HG02571 (cell line): ENCODE measurements around the gene FTO.

Experiments
- ATAC-seq: cut with Tn5 transposase; IDR thresholded peaks from one replicate; pipeline ENCODE4 v1.9.1; 2021; ENCODE audit warnings: mild to moderate bottlenecking, moderate library complexity; ENCODE audit not compliant: unreplicated experiment

The FTO gene

DNA sequence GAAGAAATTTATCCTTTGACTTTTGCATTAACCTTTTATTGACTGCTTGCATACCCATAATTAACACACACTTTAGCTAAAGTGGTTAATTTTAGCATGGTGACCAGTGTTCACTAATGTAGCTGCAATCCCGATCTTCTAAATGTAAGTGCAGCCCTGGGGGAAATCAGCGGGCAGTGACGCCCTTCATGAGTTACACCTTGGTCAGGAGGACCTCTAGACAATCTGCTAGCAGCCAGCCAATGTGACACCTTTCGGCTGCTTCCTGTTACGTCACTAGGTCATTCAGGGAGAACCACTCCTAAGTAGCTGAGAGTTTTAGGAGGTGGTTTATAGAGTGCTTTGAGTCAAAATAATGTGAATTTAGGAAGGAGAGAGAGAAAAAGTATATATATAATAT is 402.1 kb downstream of the FTO start:
- ATAC-seq = no peak

GRCh38 chr16:54107583-54108202 is 403.7 kb downstream of the FTO start:
- ATAC-seq = no peak

- no peak for ATAC-seq
Observed at GRCh38 chr16:54110016-54110981, 406.3 kb downstream of the FTO start.

DNA sequence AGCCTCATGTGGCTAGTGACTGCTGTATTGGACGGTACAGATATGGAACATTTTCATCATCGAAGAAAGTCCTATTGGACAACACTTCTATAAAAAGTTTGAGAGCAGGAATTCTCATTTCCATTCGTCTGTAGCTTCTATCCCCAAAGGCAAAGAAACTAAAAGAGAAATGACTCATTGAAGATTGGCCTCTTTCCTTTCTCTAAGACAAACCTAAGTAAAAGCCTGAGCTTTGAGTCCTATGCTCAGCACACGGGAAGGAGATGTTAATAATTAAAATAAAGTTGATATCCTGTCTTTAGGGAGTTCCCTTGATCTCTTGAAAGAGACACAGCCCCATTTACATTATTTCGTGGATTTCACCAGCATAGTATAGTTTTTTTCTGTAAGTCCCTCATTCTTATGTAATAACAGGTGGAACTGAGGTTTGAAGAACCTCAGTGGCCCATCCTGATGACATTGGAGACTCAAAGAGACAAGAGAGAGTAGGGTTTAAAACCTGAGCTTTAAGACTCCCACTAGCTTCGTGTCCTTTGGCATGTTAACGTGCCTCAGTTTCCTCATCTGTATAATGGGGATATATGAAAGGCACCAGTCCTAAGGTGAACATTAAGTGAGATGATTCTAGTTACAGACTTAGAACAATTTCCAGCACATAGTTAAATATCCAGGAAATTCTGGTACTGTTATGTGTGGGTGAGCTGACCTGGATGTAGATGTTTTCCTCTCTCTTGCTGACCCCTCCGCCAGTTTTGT is 408.7 kb downstream of the FTO start:
- ATAC-seq = no peak

DNA sequence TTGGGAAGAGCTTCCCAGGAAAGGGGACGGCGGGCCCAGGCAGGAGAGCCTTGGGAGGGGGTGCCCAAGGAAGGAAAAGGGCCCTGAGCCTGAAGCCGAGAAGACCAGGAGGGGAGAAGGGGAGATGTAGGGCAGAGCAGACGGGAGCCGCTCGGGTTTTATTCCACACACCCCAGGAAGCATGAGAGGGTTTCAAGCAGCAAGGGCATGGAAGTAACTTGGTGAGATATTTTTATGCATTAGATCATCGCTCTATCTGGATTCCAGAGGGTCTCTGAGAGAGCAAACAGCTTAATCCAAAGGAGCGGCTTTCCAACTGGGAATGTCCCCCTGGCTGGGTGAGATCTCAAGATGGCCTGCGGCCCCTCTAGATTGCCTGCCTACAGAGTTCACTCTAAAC is 411.6 kb downstream of the FTO start:
- no peak for ATAC-seq

DNA sequence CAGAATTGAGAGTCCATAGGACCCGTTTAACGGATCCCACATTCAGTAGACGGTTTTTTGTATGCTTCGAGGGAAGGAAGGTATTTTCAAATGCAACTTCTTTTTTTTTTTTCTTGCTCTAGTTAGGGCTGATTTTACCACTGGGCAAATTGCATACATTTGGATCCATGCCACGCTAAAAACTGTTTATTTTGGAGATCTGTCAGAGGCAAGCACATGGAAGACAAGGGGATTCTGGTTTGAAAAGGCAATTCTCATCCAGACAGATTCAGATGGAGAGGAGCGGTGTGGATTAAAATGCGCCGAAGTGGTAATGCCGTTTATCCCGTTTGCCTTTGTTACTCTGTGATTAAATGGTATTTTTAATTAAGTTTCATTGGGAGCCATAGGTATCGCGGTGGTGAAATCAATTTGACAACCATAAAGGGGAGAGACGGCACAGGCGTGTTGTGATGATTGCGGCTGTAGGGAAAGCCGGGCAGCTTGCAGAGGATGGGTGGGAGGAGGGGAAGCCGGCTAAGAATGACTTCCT is 412.2 kb downstream of the FTO start:
- ATAC-seq = no peak

DNA sequence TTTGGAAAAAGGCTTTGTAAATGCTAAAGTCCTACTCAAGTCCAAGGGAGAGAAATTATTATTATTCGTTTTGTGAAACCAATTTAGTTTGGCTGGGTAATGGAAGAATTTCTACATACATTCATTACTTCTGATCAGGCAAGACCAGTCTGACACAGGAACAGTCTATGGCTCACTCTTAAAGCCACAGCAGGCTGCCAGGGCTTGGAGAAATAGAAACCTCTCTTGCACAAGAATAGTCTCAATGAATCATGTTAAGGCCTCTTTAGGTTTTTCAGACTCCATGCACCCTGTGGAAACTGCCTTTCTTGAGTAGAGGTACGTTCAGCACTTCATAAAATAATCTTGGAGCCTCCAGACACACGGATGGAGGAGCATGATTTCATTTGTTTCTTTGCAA is 414.9 kb downstream of the FTO start:
- ATAC-seq = no peak

GRCh38 chr16:54120846-54121480 is 417.0 kb downstream of the FTO start:
- no peak for ATAC-seq

- ATAC-seq = no peak
Observed at GRCh38 chr16:54121539-54122295, 417.8 kb downstream of the FTO start.

- ATAC-seq = no peak
Observed at GRCh38 chr16:54123766-54124165, 419.8 kb downstream of the FTO start.

GRCh38 chr16:54125751-54126655 is 422.0 kb downstream of the FTO start:
- no peak for ATAC-seq

GRCh38 chr16:54126907-54127306 is 423.0 kb downstream of the FTO start:
- ATAC-seq = no peak

- ATAC-seq = no peak
Observed at GRCh38 chr16:54128629-54129234, 424.8 kb downstream of the FTO start.

GRCh38 chr16:54129810-54130209 is 425.9 kb downstream of the FTO start:
- no peak for ATAC-seq

DNA sequence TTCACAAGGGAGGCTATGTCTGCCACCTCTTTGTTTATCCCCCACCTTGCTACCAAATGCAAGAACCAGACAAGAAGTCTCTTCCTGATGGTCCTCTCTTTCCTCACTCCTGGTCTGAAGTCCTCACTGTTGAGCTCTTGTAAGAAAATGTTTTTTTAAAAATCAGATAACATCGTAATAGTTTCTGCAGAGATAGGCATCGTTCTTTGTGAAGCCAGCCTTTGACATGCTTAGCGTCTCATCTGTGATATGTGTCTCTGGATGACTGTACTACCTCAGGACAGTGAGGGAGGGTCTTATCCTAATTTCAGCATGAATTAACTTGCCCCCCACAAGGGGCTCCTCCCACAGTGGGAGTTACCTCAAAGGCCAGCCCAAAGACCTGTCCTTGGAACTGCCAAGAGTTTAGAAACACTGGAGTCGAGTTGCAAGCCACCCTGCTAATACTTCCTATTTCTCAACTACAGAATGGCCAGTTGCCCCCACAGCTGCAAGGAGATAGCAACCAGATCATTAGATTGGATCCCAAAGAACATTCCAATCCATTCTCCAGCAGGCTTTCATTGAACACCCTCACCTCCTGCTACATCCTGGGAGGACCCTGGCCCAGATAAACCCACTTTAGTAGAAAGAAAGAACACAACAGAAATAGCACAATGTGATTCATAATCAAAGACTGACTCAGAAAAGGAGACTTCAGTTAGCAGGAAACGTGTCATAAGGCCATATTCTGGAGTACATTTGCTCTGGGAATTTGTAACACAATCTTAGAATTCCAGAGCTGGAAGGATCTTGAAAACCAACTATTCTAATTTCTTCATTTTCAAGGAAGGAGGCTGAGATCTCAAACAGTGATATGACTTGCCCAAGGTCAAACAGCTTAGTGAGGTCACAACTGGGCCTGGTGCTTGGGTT is 431.7 kb downstream of the FTO start:
- ATAC-seq = no peak

DNA sequence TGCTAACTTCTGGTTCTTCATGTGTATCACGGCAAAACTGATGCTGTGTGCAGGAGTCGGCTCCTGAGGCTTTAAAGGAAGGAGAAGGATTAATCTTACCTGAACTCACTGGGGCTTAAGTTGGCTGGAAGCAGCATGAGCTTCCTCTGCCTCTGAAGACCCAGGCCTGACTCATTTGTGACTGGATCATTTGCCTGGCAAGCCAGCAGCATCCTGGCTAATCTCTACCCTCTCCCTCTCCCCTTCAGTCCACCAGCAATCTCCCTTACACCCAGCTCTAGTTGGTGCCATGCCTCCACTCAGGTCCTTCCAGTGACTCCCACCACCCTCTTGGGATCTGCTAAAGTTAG is 432.3 kb downstream of the FTO start:
- no peak for ATAC-seq

DNA sequence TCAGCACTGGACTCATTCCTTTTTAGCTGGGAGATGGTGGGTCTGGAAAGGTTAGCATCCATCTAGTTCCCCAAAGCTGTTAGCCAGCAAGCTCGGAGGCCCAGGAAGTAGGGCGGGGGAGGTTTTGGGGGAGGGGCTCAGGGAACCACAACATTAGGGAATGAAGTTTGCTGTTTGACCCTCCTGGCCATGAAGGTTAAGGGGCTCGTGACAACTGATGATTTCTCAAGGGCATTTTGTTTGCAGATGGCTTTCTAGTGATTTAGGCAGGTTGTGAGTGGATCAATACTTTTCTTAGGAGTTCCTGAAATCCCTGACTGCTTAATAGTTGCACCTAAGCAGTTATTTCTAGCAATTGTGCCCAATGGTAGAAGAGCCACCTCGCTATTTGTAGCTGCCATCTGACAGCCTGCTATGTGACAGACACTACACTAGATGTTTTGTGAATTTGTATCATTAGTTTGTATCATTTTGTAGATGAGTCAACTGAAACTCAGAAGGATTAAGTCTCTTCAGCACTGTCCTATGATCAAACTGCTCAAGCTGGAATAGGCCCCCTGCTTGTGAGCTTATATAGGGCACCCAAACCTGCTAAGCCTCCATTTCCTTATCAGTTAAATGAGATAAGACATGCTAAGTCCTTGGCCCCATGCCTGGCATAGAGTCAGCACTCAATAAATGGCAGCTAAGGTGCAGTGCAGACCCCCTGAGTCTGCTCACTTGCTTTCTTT is 436.3 kb downstream of the FTO start:
- no peak for ATAC-seq
